Calu3 (cell line): ENCODE data around the gene MBOAT7. TPM values are rescaled to one million over a fixed set of nuclear protein-coding genes. Genes with fewer than 3 reads are reported as not detected.
A peak's percentile ranks its signal among the peaks of the same experiment; 100 is the strongest.

Experiments
- BruUV-seq: library from RNA; stranded (reverse); fragments of 400-500 nt; replicated peaks from 2 replicates; lab custom pipeline; 2021; lab: Mats Ljungman, UMichigan
- CTCF ChIA-PET: fragments of 300-600 bp; sonication (Branson Sonifier 250); formaldehyde crosslinking; loops from one replicate; lab custom pipeline; 2022; ENCODE audit warnings: antibody characterized with exemption; lab: Charles Lee
- DNase-seq: peaks from one replicate; pipeline ENCODE4 v3.0.0; 2022
- H3K27ac Mint-ChIP-seq: one replicate; pipeline ENCODE4 v1.8.0; 2022; ENCODE audit warnings: mixed read lengths; ENCODE audit not compliant: unreplicated experiment
- H3K27me3 Mint-ChIP-seq: one replicate; pipeline ENCODE4 v1.8.0; 2022; ENCODE audit warnings: mixed read lengths; ENCODE audit not compliant: unreplicated experiment
- H3K36me3 Mint-ChIP-seq: one replicate; pipeline ENCODE4 v1.8.0; 2022; ENCODE audit warnings: mild to moderate bottlenecking, moderate library complexity, mixed read lengths; ENCODE audit not compliant: insufficient read depth, unreplicated experiment
- H3K4me1 Mint-ChIP-seq: one replicate; pipeline ENCODE4 v1.8.0; 2022; ENCODE audit warnings: mild to moderate bottlenecking, low read depth, mixed read lengths; ENCODE audit not compliant: unreplicated experiment
- H3K4me3 Mint-ChIP-seq: one replicate; pipeline ENCODE4 v1.8.0; 2022; ENCODE audit warnings: mild to moderate bottlenecking, low read depth, moderate library complexity, mixed read lengths; ENCODE audit not compliant: unreplicated experiment
- H3K9me3 Mint-ChIP-seq: one replicate; pipeline ENCODE4 v1.8.0; 2022; ENCODE audit warnings: low read depth, mixed read lengths; ENCODE audit not compliant: unreplicated experiment
- intact Hi-C: fragments of 100-400 bp; cut with micrococcal nuclease; formaldehyde crosslinking; loops from one replicate; pipeline ENCODE4 v1.10.0; 2022; ENCODE audit not compliant: unreplicated experiment
- total RNA-seq: library from RNA; stranded (reverse); gene quantifications from 2 replicates; pipeline ENCODE4 v1.2.3, GENCODE V29; 2022
- TF ChIP-seq, protein P1 (sequence below): fragments of 200-600 bp; IDR thresholded peaks from one replicate; pipeline ENCODE4 v1.8.0; 2022; ENCODE audit warnings: antibody characterized with exemption; ENCODE audit not compliant: unreplicated experiment

The MBOAT7 gene
- total RNA-seq, 1 experiment from 2014 or later: 287 TPM

DNA sequence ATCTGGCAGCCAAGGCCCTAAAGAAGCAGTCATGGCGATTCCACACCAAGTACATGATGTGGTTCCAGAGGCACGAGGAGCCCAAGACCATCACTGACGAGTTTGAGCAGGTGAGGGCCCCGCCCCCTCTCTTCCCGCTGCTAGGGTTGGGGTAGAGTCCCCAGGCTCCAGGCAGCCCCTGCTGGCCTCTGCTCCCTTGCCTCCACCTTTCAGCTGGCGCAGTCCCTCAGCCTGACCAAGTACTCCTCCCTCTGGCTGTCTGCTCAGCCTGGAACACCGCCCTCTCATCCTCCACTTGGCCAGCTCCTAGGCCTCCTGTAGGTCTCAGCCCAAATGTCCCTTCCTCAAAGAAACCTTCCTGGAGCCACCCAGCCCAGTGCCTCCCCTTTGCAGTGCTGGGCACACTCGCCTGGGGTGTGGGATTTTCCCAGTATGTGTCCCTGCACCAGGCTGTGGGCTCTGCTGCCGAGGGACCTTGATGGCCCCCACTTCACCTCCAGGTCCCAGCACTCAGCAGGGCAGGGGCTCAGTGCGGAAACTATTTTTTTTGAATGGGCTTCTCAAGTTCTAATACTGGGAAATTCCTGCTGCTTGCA, 35.6 kb downstream of the MBOAT7 start:
- CTCF ChIA-PET: no interaction called here
- Mint-ChIP-seq H3K9me3 (no peaks in the 10 kb centered on the region), H3K4me3 (no peak overlapping the region), H3K36me3 (peaks cover 98% of the 10 kb centered on the region), H3K27me3 (no peaks in the 10 kb centered on the region), H3K4me1 (peaks cover 18% of the 10 kb centered on the region), H3K27ac (peak overlapping the region; percentile 33)
- TF ChIP-seq, protein P1, sequence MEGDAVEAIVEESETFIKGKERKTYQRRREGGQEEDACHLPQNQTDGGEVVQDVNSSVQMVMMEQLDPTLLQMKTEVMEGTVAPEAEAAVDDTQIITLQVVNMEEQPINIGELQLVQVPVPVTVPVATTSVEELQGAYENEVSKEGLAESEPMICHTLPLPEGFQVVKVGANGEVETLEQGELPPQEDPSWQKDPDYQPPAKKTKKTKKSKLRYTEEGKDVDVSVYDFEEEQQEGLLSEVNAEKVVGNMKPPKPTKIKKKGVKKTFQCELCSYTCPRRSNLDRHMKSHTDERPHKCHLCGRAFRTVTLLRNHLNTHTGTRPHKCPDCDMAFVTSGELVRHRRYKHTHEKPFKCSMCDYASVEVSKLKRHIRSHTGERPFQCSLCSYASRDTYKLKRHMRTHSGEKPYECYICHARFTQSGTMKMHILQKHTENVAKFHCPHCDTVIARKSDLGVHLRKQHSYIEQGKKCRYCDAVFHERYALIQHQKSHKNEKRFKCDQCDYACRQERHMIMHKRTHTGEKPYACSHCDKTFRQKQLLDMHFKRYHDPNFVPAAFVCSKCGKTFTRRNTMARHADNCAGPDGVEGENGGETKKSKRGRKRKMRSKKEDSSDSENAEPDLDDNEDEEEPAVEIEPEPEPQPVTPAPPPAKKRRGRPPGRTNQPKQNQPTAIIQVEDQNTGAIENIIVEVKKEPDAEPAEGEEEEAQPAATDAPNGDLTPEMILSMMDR: no peak
- no TSS peak for BruUV-seq
- intact Hi-C loops: no loop called here
- DNase-seq: no peak

DNA sequence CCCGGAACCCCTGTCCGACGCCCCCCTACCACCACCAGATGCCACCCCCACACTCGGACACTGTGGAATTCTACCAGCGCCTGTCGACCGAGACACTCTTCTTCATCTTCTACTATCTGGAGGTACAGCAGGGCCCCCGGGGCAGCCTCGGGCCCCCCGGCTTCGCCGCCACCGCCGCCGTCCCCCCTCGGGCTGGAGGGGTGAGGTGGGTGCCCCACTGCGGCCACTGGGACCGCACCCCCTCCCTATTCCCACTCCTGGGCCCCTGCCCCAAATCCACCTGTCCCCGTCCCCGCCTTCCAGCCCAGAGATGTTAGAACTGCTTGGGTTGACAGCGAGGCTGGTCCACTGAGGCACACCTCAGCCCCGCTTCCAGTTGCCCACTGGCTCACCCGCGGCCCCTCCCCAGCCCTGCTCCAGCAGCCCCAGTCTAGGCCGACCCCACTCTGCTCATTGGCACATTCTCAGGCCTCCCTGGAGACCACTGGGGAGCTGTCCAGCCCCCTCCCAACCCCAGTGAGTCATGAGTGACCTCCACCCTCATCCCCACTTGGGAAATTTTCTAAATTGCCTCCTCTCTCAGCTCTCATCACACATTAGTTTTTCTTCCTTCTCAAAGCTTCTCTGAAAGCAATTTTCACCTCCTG, 36.4 kb downstream of the MBOAT7 start:
- H3K27ac Mint-ChIP-seq: peak overlapping the region; percentile 33
- H3K27me3 Mint-ChIP-seq: no peaks in the 10 kb centered on the region
- no TSS peak for BruUV-seq
- no peak overlapping the region for H3K4me3 Mint-ChIP-seq
- H3K9me3 Mint-ChIP-seq: no peaks in the 10 kb centered on the region
- no peak for DNase-seq
- peaks cover 12% of the 10 kb centered on the region for H3K4me1 Mint-ChIP-seq
- CTCF ChIA-PET: interaction anchor here (0.5 kb wide), 1 partner anchor 375 kb away, joined by 3 read pairs; no protein-coding TSS in a partner anchor
- H3K36me3 Mint-ChIP-seq: peaks cover 94% of the 10 kb centered on the region
- intact Hi-C loops: no loop called here
- TF ChIP-seq, protein P1: no peak

DNA sequence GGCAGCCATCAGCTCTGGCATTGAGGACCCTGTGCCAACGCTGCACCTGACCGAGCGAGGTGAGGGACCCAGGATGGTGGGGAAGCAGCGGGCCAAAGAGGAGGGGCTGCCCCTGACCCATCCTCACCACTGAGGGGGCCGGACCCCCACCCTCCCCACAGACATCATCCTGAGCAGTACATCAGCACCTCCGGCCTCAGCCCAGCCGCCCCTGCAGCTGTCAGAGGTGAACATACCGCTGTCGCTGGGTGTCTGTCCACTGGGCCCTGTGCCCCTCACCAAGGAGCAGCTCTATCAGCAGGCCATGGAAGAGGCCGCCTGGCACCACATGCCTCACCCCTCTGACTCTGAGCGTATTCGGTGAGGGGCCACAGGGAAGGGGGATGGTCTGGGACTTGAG, 37.1 kb downstream of the MBOAT7 start:
- TF ChIP-seq, protein P1: no peak
- BruUV-seq: no TSS peak
- intact Hi-C loops: no loop called here
- peaks cover 9% of the 10 kb centered on the region for H3K4me1 Mint-ChIP-seq
- no peaks in the 10 kb centered on the region for H3K27me3 Mint-ChIP-seq
- CTCF ChIA-PET: interaction anchor here (0.5 to 0.9 kb wide), 2 partner anchors 20 to 374 kb away, joined by 3 read pairs; no protein-coding TSS in a partner anchor
- peak overlapping the region; percentile 33 for H3K27ac Mint-ChIP-seq
- no peaks in the 10 kb centered on the region for H3K9me3 Mint-ChIP-seq
- no peak for DNase-seq
- no peak overlapping the region for H3K4me3 Mint-ChIP-seq
- peaks cover 89% of the 10 kb centered on the region for H3K36me3 Mint-ChIP-seq

DNA sequence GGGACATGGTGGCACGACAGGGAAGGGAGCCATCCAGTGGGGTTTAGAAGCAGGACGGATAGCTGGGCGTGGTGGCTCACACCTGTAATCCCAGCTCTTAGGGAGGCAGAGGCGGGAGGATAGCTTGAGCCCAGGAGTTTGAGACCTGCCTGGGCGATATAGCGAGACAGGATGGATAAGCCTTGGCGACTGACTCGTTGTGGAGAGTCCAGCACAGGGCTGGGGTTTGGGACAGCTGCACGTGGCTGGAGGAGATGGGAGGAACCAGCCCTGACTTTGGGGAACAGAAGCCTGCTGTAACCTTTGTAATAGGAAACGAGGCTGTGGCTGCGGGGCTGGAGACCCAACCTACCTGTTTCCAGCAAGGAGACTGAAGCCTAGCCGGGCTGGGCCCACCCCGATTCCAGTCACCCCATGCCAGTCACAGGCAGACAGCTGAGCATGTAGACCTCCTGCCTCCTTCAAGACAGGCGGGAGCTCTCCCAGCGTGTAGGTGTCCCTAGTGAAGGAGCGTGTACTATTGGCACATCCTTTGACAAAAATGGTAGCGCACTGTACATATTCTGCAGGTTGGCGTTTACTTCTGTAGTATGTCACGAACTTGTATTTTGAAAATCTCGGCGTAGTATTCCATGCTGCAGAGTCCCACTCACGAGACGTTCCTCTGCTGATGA, 37.9 kb downstream of the MBOAT7 start:
- no peak for DNase-seq
- Mint-ChIP-seq H3K36me3 (peaks cover 89% of the 10 kb centered on the region), H3K9me3 (no peaks in the 10 kb centered on the region), H3K4me1 (peaks cover 1% of the 10 kb centered on the region), H3K4me3 (no peak overlapping the region), H3K27me3 (no peaks in the 10 kb centered on the region), H3K27ac (peak overlapping the region; percentile 6)
- CTCF ChIA-PET: interaction anchor here (0.9 kb wide), 1 partner anchor 20 kb away, joined by 3 read pairs; no protein-coding TSS in a partner anchor
- intact Hi-C loops: no loop called here
- no TSS peak for BruUV-seq
- TF ChIP-seq, protein P1: no peak
